GM21576 (cell line): ENCODE data around the gene DENND1A.

Experiments
- ATAC-seq: cut with Tn5 transposase; IDR thresholded peaks from one replicate; pipeline ENCODE4 v1.9.1; 2021; ENCODE audit warnings: mild to moderate bottlenecking, moderate library complexity; ENCODE audit not compliant: unreplicated experiment

The DENND1A gene

DNA sequence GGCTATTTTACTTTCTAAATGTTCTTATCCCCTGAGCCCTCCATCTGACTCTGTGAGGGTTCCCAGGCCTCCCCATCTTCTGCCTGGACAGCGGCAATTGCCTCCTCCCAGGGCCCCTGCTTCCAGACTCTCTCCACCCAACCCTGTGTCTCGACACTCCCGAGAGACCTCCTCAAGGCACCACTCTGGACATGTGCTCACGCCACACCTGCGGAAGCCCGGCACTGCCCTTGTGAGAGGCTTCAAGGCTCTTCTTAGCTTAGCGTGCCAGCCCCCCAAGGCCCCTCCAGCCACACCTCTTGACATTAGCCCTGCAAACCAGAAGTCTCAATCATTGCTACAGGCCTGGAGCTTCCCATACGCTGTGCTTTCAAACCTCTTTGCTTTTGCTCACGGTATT lies 449.8 kb downstream of the DENND1A start:
- no peak for ATAC-seq

GRCh38 chr9:123478967-123479602 lies 450.8 kb downstream of the DENND1A start:
- no peak for ATAC-seq

- ATAC-seq: no peak
These were observed 451.8 kb downstream of the DENND1A start for GRCh38 chr9:123478160-123478559.

GRCh38 chr9:123475407-123475806 lies 454.5 kb downstream of the DENND1A start:
- ATAC-seq: no peak

- no peak for ATAC-seq
These were observed 456.9 kb downstream of the DENND1A start for GRCh38 chr9:123472862-123473614.

- ATAC-seq: no peak
These were observed 457.9 kb downstream of the DENND1A start for GRCh38 chr9:123471843-123472570.

DNA sequence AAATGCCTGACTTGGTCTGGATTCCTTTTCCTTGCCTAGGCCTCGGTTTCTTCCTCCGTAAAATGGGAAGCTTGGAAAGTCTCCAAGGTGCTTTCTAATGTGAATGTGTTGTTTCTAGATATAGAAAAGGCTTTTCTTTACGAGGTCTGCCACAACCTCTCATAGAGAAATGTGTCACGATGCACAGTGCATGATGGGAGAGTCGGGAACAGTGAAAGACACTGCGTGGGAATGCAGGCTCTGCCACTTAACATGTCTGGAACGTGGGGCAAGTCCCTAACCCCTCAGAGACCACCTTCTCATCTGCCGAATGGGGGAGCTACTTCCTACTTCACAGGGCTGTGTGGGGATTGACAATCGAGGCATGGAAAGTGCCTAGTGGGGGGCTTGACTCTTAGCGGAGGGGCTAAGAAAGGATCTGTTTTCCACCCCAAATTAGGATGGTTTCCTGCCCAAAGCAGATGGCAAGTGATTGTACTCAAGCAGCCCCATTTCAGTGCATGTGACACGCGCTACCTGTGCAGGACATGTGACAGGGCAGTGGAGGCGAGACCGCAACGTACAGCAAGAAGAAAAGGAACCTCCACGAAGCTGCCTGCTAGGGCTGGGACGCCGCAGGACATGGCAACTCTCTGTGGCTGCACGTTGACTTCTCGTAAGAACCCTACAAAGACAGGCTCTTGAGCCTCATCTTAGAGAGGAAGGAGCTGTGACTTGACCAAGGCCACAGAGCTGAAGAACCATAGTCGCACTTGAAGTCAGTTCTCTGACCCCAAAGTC lies 458.7 kb downstream of the DENND1A start:
- no peak for ATAC-seq

GRCh38 chr9:123470121-123470782 lies 459.7 kb downstream of the DENND1A start:
- no peak for ATAC-seq

DNA sequence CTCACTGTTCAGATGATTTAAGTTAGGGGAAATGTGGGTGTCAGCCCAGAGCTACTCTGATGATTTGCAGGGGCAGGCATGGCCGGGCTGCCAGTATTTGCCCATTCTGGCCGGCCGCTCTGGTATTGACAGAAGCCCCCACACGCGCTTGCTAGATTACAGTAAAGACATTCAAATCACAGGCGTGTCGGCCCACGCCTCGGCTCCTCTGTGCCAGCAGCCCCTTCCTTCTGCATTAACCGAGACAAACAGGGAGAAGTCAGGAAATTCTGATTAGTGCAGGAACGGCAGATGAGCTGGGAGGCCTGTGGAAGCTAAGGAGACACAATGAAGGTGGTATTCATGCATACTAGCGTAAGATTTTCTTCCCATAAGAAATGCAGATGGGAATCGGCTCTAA lies 460.6 kb downstream of the DENND1A start:
- ATAC-seq: no peak

DNA sequence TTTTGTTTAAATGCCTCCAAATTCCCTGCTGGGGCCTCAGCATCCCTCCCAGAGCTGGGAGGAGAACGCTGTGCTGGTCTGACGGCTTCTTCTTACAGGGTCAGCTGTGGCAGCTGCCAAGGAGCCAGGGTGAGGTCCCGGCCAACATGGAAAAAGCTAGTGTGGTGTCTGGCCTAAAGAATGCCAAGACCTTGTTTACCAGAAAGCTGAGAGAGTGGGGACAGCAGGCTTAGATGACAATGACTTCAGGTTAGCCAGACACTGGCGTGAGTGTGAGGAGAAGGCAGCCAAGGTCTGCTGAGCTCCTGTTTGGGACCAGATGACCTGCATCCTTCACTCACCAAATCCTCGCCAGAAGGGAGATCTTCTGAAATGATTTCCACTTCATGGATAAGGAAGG lies 461.4 kb downstream of the DENND1A start:
- ATAC-seq: no peak

GRCh38 chr9:123465304-123465703 lies 464.6 kb downstream of the DENND1A start:
- no peak for ATAC-seq

GRCh38 chr9:123460091-123460490 lies 469.8 kb downstream of the DENND1A start:
- no peak for ATAC-seq

- no peak for ATAC-seq
These were observed 472.3 kb downstream of the DENND1A start for GRCh38 chr9:123457583-123457982.

GRCh38 chr9:123456011-123456410 lies 473.9 kb downstream of the DENND1A start:
- no peak for ATAC-seq

DNA sequence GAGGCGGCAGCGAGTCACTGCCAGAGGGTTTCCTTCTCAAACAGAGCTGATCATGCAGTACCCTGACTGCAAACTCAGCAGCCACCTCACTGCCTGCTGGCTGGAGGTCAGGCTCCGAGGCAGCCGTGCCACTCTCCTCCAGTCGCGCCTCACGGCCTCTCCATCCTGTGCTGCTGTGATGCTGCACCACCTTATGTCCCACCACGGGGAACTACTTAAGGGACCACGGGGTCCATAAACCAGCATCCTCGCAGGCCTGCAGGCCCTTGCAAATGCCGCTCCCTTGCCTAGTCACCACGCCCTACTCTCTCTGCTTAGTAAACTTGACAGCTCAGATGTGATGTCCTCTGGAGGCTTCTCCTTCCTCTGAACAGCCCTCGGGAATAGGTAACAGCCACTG lies 474.7 kb downstream of the DENND1A start:
- no peak for ATAC-seq

- no peak for ATAC-seq
These were observed 475.6 kb downstream of the DENND1A start for GRCh38 chr9:123454361-123454760.

DNA sequence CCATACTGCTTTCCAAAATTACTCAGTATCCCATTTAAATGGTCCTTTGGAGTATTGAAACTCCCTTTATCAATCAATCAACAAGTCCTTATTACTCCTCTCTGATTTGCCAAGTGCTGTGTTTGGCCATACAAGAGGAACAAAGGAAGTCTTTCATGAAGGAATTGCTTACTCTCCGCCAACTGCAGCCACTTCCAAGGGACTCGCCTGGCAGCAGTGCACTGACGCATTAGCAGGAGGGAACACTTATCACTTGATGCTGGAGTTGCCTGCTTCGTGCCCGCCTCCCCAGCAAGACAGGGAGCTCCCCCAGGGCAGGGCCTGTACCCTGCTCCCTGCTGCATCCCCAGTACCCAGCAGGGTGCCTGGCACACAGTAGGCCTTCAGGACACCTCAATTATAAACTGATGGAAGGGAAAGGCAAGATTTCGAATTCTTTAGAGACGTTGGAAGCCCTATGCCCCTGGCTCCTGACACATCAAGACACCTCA lies 476.1 kb downstream of the DENND1A start:
- ATAC-seq: no peak

- no peak for ATAC-seq
These were observed 476.8 kb downstream of the DENND1A start for GRCh38 chr9:123453076-123453667.

GRCh38 chr9:123450996-123451395 lies 478.9 kb downstream of the DENND1A start:
- ATAC-seq: no peak
